ENCODE data around the gene DNLZ.

Gene DNLZ

GRCh38 chr9:136355616-136356557 lies 7.7 kb downstream of the DNLZ start:
- Histone ChIP-seq H3K27me3 (ENCODE audit: control insufficient read depth, insufficient read depth, low read length) (no peaks in the 10 kb centered on the region), H3K79me2 (no peaks in the 10 kb centered on the region), H3K4me1 (no peaks in the 10 kb centered on the region), H3K27ac (no peak overlapping the region), H3K4me3 (ENCODE audit: low read depth, low read length) (no peak overlapping the region), H3K4me2 (ENCODE audit: low read length) (no peak overlapping the region), H2AFZ (no peak overlapping the region), H3K36me3 (ENCODE audit: control insufficient read depth, insufficient read depth, low read length) (no peaks in the 10 kb centered on the region), H3K9ac (no peak overlapping the region), H3K9me3 (ENCODE audit: control insufficient read depth, low read length) (no peaks in the 10 kb centered on the region)
- TF ChIP-seq CTCF (IDR thresholded peaks at IDR 0.05), result no peak

DNA sequence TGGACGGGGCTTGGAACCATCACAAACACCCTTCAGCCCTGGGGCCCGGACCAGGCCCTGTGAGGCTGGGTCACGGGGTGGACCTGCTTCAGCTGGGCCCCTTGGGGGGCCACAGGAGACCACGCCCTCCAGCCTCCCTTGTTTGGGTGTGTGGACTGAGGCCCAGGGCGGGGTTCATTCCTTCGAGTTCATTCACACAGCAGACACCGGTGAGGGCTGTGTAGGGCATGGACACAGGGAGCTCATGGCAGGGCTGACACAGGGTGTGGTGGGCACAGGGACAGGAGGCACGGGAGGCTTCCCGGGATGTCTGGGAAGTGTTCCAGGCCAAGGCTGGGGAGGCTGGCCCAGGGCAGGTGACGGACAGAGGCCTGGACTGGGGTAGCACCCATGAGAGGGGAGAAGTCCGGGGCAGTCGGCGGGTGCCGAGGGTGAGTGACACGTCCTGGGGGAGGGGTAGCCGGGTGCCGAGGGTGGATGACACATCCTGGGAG lies 8.9 kb downstream of the DNLZ start:
- H3K36me3 ChIP-seq (ENCODE audit: control insufficient read depth, insufficient read depth, low read length), result no peaks in the 10 kb centered on the region
- no peak overlapping the region for H3K9ac ChIP-seq
- no peak overlapping the region for H3K4me2 ChIP-seq (ENCODE audit: low read length)
- TF ChIP-seq CTCF (IDR thresholded peaks at IDR 0.05), result no peak
- H3K4me1 ChIP-seq, result no peaks in the 10 kb centered on the region
- no peaks in the 10 kb centered on the region for H3K9me3 ChIP-seq (ENCODE audit: control insufficient read depth, low read length)
- H2AFZ ChIP-seq, result no peak overlapping the region
- no peak overlapping the region for H3K27ac ChIP-seq
- H3K79me2 ChIP-seq, result no peaks in the 10 kb centered on the region
- H3K4me3 ChIP-seq (ENCODE audit: low read depth, low read length), result no peak overlapping the region
- no peaks in the 10 kb centered on the region for H3K27me3 ChIP-seq (ENCODE audit: control insufficient read depth, insufficient read depth, low read length)

DNA sequence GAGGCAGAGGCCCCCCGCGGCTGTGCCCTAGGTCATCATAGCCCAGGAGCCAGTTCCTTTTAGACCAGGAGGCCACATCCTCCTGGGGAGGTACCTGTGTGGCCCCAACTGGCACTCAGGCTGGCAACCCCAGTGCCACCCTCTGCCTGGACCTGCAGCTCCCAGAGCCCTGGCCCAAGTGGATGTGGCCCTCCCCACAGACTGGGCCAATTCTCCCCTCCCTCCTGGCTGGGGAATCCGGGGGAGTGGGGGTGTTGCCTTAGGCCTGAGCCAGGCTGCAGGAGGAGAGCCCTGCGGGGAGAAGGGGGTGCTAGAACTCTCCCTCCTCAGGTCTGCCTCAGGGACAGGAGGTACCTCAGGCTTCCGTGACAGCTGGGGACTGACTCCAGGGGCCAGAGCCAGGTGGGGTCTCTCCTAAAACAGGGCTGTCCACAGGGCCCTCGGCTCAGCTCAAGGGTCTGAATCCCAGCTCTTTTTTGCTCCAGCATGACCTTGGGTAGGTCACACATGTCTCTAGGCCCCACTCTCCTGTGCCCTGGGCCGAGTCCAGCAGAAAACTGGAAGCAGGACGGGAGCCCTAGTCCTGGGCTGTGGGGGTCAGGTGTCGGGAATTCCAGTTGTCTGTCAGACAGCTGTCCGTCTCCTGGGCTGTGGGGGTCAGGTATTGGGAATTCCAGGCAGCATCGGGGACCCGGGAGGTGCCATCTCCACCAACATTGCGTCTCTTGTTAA lies 9.6 kb downstream of the DNLZ start:
- Histone ChIP-seq H3K9me3 (ENCODE audit: control insufficient read depth, low read length) (no peaks in the 10 kb centered on the region), H3K27ac (no peak overlapping the region), H3K4me2 (ENCODE audit: low read length) (no peak overlapping the region), H2AFZ (no peak overlapping the region), H3K4me3 (ENCODE audit: low read depth, low read length) (no peak overlapping the region), H3K79me2 (no peaks in the 10 kb centered on the region), H3K27me3 (ENCODE audit: control insufficient read depth, insufficient read depth, low read length) (no peaks in the 10 kb centered on the region), H3K36me3 (ENCODE audit: control insufficient read depth, insufficient read depth, low read length) (no peaks in the 10 kb centered on the region), H3K9ac (no peak overlapping the region), H3K4me1 (no peaks in the 10 kb centered on the region)
- no peak for TF ChIP-seq CTCF (IDR thresholded peaks at IDR 0.05)

DNA sequence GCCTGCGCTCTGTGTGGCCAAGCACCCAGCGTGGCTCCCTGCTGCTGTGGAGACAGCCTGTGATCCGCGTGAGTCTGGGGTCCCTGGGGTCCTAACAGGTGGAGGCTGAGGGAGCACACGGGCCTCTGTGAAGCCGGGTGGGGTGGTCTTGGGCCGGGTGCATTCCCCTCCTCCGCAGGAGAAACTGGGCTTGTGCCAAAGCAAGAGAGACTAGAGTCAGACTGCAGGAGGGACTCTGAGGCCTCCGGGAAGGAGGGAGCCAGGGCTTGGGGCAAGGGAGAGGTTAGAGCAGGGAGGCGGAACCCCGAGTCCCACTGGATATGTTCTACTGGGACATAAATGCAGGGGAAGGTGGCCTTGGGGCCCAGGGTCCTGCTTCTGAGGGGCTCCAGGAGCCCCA lies 10.5 kb downstream of the DNLZ start:
- H3K27me3 ChIP-seq (ENCODE audit: control insufficient read depth, insufficient read depth, low read length), result no peaks in the 10 kb centered on the region
- H3K79me2 ChIP-seq, result no peaks in the 10 kb centered on the region
- no peaks in the 10 kb centered on the region for H3K36me3 ChIP-seq (ENCODE audit: control insufficient read depth, insufficient read depth, low read length)
- no peak for TF ChIP-seq CTCF (IDR thresholded peaks at IDR 0.05)
- H3K4me3 ChIP-seq (ENCODE audit: low read depth, low read length), result no peak overlapping the region
- no peak overlapping the region for H3K4me2 ChIP-seq (ENCODE audit: low read length)
- no peaks in the 10 kb centered on the region for H3K9me3 ChIP-seq (ENCODE audit: control insufficient read depth, low read length)
- H3K27ac ChIP-seq, result no peak overlapping the region
- H2AFZ ChIP-seq, result no peak overlapping the region
- H3K9ac ChIP-seq, result no peak overlapping the region
- no peaks in the 10 kb centered on the region for H3K4me1 ChIP-seq
